ENCODE results near the gene SELENOS.

The SELENOS gene

DNA sequence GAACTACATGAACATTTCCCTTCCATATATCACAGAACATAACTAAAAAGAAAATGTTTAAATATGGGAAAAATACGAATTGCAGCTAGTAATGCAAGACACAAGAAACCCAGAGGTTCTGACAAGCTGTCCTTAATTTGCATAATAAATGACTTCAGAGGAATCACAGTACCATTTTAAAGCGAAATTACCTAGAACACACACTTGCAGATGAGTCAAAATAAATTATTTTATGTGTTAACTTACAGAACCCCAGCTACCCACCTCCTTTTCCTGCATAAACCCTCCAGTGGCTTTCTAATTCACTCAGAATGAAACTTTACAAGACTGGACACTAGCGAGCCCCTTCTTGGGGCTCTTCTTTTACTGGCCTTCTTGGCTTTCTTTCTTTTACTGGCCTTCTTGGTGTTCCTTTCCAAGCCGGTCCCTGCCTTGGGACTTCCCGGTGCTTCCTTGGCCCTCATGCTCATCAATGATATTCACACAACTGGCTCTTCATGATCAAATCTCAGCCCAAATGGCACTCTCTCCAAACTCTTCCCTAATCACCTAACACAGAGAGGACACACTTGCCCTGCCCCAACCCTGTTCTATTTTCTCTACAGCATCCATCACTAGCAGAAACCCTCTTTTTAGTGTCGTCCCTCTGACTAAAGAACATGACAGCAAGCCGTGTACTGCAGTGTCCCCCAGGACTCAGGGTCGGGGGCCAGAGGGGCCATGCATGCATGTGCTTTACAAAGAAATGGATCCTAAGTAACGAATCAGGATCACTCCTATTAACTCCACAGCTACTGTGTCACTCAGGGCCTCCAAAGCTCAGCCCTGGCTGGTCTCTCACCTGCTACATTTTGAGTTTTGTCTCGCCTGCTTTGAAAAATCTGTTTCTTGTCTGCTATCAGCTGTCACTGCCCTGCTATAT, 30.2 kb downstream of the SELENOS start:
- H3K4me3 ChIP-seq (ENCODE audit: low read length), result no peak overlapping the region
- TF ChIP-seq, protein P1, sequence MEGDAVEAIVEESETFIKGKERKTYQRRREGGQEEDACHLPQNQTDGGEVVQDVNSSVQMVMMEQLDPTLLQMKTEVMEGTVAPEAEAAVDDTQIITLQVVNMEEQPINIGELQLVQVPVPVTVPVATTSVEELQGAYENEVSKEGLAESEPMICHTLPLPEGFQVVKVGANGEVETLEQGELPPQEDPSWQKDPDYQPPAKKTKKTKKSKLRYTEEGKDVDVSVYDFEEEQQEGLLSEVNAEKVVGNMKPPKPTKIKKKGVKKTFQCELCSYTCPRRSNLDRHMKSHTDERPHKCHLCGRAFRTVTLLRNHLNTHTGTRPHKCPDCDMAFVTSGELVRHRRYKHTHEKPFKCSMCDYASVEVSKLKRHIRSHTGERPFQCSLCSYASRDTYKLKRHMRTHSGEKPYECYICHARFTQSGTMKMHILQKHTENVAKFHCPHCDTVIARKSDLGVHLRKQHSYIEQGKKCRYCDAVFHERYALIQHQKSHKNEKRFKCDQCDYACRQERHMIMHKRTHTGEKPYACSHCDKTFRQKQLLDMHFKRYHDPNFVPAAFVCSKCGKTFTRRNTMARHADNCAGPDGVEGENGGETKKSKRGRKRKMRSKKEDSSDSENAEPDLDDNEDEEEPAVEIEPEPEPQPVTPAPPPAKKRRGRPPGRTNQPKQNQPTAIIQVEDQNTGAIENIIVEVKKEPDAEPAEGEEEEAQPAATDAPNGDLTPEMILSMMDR (conservative IDR thresholded peaks at IDR 0.05; ENCODE audit: low read depth, low read length), result no peak
- no peak for DNase-seq (ENCODE audit: low read depth)

DNA sequence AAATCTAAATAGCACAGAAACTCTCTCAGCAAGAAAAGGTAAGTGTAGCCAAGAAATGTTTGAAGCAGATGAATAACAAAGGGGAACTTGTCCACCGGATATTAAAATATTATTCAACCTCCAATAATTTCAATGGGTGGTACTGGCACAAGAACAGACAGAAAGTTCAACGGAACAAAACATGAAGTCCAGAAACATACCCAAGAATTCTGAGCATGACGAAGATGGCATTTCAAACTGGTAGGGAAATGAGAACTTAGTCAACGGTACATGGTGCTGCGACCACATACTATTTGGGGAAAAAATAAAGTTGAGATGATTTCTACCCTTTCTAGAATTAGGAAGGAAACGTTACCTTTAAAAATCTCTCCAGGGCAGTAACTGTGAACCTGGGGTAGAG, 30.9 kb downstream of the SELENOS start:
- TF ChIP-seq, protein P1 (conservative IDR thresholded peaks at IDR 0.05; ENCODE audit: low read depth, low read length), result no peak
- H3K4me3 ChIP-seq (ENCODE audit: low read length), result no peak overlapping the region
- no peak for DNase-seq (ENCODE audit: low read depth)

DNA sequence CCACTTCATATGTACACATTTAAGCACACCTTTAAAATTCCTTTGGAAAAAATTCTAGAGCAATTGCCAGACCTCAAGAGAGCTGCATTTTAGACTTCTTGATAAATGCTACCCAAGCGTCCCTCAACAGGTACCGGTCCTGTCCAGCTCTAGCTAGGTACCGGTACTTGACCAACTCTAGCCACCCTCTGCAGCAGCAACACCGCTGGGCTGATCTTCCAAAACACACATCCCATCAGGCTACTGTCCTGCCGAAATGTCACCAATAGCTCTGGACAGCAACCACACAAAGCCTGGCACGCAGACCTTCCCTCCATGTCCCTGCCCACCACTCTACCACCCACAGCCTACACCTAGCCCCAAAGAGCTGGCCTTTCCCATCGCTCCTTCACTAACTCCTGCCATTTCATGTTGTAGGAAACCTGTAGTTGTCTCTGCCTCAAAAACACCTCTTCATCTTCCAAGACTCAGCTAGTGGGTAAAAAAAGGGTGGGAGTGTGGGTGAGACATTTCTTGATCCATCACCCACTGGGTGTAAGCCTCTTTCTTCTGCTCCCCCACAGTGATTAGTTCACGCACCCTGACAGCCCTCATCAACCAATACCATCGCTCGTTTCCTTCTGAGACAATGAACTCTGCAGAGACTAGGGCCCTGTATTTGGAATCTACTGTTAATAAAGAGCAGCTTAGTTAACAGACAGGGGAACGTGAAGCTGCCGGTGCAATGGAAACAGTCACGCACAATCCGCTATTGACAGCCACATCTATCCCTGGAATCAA, 32.2 kb downstream of the SELENOS start:
- TF ChIP-seq, protein P1 (conservative IDR thresholded peaks at IDR 0.05; ENCODE audit: low read depth, low read length), result no peak
- no peak for DNase-seq (ENCODE audit: low read depth)
- no peak overlapping the region for H3K4me3 ChIP-seq (ENCODE audit: low read length)

DNA sequence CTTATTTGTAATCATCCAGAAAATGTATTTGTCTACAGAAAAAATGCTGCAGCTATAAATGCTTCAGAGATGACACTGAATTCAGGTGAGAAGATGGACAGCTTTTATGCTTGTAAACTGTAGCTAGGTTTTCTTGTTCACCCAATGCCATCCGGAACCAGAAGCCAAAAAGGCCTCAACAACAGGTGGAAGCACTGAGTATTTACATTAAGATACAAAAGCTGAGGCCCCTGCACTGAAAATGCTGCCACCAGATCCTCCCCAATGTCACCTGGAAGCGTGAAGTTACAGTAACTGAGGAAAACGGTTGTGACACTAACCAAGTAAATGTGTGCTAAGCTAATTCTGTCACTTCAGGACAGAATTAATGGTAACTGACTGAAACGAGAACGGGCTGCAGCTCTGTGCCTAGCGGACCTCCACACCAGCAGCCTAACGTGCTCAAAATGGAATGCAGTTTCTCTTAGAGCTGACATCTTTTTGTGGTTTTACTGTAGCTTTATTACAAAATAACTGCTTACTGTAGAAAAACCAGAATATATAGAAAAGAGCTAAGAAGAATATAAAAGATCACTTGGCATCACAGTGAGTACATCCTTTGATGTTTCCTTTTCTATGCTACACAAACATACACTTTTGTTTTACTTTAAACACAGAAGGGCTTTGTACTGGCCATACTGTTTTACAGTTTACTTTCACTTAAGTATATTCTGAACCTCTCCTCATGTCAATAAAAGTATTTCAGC, 33.1 kb downstream of the SELENOS start:
- no peak overlapping the region for H3K4me3 ChIP-seq (ENCODE audit: low read length)
- TF ChIP-seq, protein P1 (conservative IDR thresholded peaks at IDR 0.05; ENCODE audit: low read depth, low read length), result no peak
- DNase-seq (ENCODE audit: low read depth), result no peak

DNA sequence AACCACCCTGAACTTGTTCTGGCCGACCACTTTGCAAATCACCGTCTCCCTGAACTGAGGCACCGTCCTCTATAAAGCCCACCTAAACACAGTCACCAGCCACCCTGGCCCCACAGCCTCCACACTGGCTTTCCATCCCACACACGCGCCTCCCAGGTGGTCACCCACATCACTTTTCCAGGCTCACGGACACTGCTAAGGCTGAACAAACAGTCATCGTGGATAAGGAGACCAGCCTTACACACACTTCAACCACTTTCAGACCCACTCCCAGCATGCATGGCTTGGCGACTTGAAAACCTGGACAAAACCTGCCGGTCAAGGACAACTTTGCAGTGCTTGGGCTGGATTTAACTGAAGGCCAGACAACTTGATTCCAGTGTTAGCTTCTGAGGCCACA, 33.9 kb downstream of the SELENOS start:
- TF ChIP-seq, protein P1 (conservative IDR thresholded peaks at IDR 0.05; ENCODE audit: low read depth, low read length), result no peak
- DNase-seq (ENCODE audit: low read depth), result no peak
- H3K4me3 ChIP-seq (ENCODE audit: low read length), result no peak overlapping the region

DNA sequence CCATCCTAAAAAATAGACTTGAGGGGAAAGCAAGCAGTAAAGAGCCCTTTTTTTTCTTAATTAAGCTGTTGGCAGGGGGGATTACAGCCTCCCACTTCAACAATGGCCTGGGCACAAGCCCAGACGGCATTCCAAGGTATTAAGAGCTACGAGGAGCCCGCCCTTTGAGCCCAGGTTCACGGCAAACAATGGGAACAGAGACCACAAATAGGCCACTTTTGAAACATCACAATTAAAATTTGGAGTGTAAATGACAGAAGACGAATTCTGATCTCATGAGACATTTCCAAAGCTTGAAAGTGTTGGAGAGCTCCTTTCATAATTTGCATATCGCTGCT, 34.3 kb downstream of the SELENOS start:
- peak; percentile 75 for DNase-seq (ENCODE audit: low read depth)
- no peak overlapping the region for H3K4me3 ChIP-seq (ENCODE audit: low read length)
- TF ChIP-seq, protein P1 (conservative IDR thresholded peaks at IDR 0.05; ENCODE audit: low read depth, low read length), result no peak

Data from retinal pigment epithelial cell (primary cell).